Activated naive CD4-positive, alpha-beta T cell treated with Interleukin-2 at 50 U/mL for 16 hours (primary cell): ENCODE data around the gene A2M.

Experiments used
- DNase-seq: peaks from one replicate; pipeline ENCODE4 v3.0.0-alpha.2; 2020

The A2M gene

DNA sequence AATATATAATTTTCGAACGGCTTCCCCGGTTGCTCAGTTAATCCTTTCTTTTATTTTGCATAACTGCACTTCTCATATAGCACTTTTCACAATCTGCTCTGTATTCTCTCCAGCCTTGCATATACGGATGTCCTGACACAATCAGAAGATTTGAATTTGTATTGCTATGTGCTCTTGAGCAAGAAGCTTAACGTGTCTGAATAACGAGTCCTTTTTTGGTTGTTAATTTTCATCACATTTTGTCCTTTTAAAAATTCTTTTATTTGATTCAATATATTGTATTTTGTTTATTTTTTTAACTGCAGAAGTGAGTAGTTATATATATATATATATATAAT, 17.6 kb downstream of the A2M start:
- no peak for DNase-seq

DNA sequence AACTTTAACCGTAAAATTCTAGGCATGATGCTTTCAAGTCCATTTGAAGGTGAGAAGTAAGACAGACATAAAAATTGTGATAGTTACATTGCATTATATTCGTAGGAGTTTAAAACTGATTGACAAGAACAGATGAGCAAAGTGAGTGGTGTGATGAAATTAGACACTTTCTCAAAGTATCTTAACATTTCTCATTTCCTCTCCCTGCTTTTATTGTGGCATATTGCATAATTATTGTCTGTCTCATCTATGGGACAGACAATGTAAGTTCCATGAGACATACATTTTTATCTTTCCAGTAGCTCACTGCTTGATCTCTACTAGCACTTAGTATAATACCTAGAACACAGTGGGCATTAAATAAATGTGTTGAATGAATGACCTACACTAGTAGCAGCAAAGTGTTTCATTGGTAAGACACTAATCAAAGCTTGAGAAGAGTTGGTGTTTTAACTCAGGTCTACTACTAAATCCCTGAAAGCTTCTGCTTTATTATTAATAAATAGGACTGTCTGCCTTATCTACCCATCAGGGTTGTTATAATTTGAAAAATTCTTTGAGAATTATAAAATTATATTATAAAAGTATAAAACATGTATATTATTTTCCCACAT, 19.0 kb downstream of the A2M start:
- DNase-seq = no peak

DNA sequence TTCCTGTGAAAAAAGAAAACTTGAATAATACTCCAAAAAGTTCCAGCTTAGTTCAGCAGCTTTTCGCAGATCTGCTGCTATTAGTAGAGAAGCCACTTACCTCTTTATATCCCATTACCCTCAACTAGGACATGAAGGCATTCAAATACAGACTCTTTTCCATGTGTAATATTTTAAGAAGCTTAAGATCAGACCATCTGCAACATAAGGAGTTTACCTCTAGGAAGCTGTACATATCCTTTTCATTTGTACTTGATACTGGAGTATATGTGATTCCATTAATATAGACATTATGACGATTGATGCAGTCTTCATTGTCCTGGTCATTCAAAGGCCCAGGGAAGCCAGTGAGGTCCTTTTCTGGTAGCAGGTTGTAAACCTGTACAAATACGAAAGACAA, 20.4 kb downstream of the A2M start:
- no peak for DNase-seq

DNA sequence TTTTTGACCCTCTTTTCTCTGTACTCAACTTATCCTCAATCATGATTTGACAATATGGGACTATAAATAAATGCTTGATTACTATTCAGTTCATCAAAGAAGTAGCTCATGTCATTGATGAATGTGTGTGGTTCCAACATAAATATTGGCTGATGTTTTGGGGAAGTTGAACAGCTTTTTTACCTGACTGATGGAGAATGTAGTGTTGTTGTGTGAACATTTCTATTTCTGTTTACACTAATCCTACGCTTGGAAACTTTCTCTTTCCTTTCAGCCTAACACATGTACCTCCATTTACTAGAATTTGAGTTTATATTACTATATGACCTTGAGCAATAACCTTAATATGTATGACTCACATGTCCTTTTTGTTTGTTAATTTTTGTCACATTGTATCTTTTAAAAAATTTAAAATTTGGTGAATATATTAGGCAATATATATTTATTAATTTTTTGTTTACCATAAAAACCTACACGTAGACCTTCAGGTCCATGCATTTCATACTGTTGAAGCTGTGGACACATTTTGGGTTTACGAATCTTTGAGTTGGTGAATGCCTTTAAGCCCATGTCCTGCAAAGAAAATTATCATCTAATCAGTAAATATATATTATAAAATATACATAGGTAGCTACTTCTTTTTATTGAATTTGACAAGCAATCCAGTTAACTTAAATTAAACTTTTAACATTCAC, 21.1 kb downstream of the A2M start:
- DNase-seq = no peak

DNA sequence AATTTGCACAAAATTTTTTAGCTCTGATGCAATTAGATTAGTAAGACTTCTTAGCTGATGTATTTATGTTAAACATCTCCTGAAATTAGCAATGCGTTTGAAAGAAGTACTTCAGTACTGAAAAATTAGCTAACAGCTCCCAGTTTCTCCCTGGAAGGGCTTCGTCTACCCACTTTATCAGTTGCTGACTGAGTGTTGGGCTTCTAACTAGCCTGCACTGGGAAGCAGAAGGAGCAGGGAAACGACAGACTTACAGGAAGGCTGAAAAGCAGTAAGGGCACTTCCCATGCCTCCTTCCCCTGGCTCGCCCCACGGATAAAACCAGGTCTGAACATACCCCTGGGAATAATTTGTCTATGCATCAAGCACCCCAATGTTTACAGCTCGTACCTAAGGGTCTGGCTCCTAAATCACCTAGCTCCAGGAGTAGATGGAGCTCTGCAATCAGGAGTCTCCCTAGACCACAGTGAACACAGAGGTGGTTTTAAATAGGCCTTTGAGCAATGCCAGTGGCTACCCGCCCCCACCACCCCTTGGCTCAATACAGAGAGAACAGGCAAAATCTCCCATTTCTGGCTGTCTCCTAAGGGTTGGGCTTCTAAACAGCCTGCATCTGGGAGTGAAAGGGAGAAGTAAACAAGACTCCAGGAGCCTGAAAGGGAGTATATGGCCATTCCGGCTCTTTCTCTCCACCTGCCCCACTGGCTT, 23.7 kb downstream of the A2M start:
- DNase-seq = no peak

DNA sequence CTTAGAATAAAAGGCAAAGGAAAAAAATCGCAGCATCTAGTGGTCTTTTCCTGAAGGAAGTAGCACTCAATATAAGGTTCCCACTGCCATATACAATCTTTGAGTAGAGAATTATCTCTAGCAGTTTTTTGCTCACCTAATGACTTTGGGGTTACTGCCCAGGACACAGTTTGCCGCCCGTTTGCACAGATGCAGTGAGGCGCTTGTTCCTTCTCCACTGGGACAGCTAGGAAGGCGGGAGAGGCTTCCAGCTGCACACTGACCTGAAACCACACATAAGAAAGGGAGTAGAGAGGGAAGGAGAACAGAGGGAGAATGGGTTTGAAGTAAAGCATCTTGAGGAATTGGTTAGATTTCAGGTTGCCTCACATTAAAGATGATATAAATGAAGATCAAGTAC, 25.5 kb downstream of the A2M start:
- no peak for DNase-seq

DNA sequence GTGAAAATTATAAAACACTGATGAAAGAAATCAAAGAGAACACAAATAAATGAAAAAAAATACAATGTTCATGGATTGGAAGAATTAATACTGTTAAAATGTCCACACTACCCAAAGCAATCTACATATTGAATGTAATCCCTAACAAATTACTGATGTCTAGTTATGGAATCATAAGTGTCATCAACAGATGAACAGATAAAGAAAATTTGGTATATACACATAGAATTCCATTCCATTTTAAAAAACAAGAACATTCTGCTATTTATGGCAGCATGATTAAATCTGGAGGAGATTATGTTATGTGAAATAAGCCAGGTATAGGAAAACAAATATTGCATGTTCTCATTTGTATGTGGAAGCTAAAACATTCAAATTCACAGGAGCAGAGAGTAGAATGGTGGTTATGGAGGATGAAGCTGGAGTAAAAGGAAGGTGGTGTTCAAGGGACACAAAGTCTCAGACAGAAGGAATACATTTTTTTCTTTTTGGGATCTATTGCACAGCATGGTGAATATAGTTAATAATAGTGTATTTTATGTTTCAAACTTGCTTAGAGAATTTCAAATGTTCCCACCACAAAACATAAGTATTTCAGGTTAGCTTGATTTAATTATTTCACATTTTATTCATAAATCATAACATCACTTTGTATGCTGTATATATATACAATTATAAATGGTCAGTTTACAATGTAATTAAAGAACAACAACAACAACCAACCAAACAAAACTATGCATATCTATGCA, 28.5 kb downstream of the A2M start:
- DNase-seq = no peak

DNA sequence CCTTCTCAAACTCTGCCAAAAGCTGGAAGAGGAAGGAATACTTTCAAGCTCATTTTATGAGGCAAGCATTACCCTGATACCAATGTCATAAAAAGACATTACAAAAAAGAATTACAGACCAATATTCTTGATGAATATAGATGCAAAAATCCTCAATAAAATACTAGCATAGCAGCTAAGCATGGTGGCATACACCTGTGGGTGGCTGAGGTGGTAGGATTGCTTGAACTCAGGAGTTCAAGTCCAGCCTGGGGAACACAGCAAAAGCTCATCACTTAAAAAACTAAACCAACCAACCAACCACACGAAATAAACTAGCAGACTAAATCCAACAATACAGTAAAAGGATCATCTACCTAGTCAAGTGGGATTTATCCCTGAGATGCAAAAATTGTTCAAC, 29.6 kb downstream of the A2M start:
- no peak for DNase-seq

DNA sequence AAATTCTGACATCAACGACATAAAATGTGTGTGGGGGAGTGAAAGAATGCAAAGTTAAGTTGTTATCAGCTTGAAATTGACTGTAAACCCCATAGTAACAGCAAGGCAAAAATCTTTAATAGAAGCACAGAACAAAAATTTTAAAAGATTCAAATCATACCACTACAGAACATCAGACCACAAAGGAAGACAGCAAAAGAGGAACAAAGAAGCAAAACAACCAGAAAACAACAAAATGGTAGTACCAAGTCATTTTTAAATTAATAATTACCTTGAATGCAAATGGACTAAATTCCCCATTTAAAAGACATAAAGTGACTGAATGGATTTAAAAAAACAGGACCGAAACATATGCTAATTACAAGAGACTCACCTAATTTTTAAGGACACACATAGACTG, 31.3 kb downstream of the A2M start:
- no peak for DNase-seq

DNA sequence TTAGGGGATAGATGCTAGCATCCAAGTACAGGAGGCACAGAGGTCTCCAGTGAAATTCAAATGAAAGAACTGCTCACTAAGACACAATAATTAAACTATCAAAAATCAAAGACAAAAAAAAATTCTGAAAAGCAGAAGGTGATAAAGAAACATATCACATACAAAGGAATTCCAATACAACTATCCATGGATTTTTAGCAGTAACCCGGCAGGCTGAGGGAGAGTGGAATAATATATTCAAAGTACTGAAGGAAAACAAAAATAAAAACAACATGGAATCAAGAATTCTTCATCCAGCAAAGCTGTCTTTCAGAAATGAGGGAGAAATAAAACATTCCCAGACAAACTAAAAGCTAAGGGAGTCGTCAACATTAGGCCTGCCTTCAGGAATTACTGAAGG, 31.9 kb downstream of the A2M start:
- no peak for DNase-seq

DNA sequence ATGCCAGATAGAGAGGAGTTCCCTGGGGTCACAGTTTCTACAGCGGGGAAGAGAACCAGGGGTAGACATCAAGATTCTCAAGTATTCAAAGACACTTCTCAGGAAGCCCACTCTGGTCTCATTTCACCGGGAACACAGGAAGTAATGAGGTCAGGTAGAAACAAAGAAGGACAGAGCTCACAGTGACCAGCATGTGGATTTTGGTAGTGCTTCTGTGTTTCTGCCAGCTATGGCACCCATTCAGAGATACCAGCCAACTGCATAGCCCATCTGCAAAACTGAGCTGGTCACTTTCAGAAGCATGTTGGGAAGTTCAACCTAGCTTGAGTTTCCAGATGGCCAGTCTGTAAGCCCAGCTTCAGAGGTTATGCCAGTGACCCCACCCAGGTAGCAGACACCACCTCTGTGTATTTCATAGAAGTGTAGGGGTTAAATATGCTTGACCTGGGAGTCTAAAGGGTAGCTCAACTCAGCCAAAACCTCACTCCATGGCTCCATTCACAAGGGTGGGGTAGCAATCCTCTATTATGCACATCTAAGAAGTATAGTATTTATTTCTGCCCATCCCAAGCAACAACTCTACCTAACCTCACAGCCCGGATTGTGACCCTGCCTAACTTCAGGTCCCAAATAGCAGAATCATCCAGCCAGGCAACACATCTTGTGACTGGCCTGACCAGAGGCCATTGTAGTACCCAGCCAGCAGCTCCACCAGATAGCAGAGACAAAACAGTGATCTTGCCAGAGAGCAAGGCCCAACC, 33.9 kb downstream of the A2M start:
- DNase-seq = no peak

DNA sequence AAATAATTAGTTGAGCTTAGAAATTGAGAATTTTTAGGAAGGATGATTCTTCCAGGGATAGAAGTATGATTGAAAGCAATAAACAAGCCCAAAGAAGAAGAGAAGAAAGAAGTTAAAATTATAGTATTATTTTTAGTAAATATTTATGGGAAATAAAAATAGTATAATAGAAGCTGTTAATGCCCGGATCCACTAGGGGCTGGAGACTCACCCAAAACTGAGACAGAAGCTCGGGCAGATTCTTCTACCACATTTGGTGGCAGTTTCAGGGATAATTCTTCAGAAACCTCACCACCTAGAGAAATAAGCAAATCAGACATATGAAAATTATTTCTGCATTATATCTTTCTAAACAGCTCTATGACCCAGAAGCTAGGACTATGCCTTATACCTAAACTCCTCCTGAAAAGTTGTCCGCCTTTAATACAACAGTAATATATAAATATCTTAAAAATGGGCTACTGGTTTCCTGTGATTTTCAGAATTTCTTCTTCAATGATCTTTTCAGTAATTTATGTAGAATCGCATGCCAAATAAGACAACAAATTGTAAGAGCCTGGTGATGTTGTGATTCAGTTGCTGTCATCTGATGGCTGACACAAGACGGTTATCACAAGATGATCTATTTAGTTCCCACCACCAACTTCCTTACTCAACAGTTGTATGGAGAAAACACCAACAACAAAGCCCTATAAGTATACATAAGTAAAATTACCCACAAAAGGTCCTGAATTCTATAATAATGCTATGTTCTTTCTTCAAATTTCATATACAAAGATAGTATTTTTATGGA, 35.6 kb downstream of the A2M start:
- DNase-seq = no peak

DNA sequence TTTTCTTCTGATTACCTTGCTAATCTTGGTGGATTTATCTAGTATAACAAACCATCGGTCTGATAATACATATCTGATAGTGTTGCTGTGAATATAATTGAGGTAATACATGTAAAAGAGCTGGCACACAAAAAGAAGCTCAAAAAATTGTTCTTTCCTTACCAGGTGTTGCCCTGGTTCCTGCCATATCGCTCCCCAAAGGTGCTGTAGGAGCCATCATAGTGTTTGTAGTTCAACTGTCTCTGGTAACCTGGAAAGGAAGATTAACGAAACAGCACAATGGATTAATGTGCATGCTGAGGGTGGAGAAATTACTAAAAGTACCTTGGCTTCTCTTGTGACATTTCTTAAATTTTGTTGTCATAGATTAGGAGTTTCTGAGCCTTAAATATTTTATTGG, 36.6 kb downstream of the A2M start:
- DNase-seq = no peak

DNA sequence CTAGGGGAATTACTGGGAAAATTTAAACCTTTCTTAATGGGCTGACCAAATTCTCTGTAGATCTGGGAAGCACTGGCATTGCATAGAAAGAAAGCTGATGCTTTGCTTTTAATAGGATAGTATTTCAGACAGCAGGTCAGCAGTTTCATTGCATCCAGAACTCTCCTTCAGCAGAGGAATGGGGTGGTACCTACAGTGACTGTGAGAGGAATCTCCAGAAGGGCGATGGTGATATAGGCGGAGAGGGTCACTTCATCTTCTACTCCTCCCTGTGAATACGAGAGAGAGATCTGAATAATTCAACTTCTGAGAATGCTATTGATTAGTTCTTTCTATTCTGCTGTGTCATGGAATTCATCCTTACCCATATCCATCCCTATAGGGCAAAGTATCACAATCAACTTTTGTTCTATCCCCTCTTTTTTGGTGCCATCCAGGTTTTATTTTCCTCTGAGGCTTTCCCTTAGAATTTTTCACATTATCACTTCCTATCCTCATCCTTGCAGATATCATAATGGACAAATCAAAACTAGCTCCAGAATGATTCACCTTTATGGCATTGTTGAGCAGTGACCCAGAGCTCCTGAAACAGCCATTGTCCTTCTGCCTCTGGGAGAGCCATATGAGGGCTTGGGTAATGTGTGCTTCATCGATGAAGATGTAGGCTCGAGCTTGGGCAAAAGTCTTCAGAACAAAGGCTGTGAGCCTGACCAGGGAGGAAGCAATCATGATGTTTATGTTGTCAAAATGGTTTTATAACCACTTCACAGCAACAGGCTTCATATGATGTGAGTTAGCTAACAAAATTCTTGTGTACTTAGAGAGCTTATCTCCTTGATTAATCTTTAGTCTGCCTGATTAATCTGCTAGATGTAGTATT, 38.3 kb downstream of the A2M start:
- DNase-seq = no peak

DNA sequence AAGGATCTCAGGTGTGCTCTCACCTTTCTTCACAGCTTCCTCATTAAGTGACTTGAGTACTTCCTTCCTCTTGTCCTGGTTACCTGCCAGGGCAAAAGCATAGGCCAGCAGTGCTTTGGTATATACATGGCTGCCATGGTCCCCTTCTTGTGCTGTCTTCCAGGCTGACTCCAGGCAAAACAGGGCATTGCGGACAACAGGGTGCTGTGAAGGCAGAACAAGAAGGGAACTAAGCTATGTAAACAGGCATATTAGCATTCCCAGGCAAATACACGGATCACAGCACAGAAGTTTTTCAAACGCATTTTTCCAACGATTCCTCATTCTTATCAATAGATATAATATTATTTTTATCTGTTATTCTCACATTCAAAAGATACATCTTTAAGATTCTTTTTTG, 39.0 kb downstream of the A2M start:
- no peak for DNase-seq

DNA sequence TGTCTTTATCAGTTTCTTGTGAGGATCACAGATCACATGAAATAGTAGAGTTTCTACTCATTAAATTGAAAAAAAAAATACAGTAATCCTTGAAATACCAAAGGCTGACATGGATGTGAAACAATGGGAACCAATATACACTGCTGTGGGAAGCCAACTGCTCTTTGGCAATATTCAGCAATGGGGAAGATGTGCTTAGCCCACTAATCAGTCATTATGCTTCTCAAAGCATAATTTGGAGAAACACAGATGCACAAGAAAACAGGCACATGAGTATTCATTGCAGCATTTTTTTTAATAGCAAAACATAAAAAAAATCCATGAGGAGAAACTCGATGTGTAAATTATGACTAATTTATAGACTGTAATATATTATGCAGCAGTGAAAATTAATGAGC, 40.6 kb downstream of the A2M start:
- DNase-seq = no peak

DNA sequence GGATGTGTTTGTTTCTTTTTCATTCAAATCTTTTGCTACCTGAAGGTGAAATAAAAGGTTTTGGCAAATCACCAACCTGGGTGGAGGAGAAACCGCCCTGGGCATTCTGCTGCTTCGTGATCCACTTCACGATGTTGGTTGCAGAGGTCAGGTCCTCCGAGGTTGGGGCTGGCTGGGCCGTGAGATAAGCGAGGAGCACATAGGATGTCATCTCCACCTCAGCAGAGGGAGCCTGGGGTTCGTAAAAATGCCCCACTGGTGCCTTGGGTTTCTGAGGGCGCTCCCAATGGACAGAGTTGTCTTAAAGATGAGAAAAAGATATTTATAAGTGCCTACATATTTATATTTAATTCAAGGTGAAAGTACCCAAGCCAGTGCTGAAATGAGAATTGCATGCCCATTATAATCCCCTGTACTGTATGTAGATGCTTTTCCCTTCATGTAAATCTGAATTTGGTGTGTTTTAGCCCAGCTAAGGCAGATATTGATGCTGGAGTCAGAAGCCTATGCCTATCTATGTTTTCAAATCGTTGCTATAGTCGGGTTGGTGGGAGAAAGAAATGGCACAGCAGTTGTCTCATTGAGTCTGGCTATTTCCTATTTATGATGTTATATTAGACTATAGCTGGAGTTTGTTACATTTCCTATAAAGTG, 41.1 kb downstream of the A2M start:
- DNase-seq = no peak

DNA sequence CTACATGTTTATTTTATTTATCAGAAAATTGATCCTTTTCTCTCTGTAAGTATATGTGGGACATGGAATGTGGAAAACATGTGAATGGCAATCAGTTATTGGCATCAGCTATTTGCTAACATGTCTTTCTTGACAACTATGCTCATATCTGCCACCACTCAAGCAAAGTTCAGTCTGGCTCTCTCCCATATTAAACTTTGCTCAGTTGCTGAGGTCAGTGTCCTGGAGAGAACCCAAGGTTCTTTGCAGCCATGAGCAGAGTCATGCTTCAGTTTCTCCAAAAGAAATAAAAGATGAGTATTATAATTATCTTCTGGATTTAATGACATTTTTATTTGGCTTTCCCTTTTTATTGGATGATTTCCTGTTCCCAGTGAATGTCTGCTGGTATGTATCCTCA, 42.6 kb downstream of the A2M start:
- no peak for DNase-seq

DNA sequence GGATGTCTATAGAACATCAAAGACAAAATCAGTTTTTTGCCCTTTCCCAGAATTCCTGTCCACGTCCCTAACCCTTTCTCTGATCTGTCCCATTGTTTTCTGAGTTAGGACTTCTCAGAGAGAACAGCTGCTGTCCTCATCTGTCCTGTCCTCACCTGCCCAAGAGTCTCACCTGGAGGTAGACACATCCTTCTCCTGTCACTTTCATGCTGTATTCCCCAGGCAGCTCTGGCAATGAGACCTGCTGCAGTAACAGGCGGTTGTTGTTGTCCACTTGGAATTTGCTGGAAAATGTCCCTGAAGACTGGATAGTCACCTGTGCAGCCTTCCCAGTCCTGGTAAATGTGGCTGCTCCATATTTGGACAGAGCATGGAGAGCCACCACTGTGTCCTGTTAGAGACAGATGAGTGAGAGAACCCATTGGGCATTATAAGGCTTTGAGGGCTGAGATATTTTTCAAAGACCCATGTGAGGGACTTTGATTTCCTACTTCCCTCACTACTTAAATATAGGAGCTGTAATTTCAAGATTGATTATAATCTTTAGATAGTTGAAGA, 43.2 kb downstream of the A2M start:
- DNase-seq = no peak

DNA sequence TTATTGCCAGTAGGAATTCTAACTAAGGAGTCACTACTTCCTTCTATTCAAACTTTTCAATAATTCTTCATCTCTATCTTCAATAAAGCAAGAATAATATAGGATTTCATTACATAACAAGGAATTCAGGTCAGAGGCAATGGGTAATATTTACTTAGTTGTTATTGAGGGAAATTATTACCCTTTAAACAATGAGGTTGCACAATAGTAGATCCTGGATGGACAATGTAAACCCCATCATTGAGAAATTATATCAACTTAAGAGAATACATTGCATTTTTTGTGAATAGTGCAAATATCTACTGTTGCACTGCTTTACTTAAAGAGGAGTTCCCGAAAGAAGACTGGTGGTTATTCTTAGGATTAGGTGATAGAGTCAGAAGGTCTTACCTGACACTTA, 43.8 kb downstream of the A2M start:
- DNase-seq = no peak
